ENCODE results near the gene HOXA1.

DNA sequence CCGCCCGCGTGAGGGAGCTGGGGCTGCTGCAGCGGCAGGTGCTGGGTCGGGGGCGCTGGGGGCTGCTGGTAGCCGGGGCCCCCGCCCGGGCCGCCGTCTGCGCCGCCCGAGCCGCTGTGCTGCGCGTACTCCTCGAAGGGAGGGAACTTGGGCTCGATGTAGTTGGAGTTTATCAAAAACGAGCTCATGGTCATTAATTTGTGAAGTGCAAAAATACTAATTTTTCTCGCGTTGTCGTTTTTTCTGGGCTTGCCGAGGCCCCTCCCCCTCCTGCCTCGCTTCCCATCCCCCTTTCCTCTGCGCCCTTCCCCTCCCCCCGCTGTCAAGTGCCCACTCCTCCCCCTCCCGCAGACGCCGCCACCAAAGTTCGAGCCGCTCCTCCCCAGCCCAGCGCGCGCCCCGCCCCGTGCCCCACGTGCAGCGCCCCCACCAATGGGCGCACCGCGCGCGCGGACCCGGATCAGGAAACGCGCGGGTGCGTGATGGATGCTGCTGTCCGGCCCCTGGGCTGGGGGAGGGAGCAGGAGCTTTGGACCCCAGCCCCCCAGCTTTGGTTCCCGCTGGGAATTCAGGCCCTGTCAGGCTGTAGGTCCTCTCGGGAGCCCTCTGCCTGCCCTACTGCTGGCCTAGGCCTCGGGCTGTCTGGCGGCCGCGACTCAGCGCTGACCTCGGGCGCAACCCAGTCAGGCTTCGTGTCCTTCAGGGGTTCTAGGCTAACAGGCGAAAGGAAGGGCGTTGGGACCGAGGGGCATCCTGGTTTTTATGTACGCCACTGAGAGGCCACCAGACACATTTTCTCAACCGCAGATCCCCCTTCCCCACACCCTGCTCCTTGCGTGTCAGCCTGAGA is 35.0 kb upstream of the HOXA1 start, which contains the start of gene HOXA4:
- no peak for TF ChIP-seq POLR2AphosphoS5 (IDR thresholded peaks at IDR 0.05; ENCODE audit: low read depth, low read length)
- TF ChIP-seq, protein P1, sequence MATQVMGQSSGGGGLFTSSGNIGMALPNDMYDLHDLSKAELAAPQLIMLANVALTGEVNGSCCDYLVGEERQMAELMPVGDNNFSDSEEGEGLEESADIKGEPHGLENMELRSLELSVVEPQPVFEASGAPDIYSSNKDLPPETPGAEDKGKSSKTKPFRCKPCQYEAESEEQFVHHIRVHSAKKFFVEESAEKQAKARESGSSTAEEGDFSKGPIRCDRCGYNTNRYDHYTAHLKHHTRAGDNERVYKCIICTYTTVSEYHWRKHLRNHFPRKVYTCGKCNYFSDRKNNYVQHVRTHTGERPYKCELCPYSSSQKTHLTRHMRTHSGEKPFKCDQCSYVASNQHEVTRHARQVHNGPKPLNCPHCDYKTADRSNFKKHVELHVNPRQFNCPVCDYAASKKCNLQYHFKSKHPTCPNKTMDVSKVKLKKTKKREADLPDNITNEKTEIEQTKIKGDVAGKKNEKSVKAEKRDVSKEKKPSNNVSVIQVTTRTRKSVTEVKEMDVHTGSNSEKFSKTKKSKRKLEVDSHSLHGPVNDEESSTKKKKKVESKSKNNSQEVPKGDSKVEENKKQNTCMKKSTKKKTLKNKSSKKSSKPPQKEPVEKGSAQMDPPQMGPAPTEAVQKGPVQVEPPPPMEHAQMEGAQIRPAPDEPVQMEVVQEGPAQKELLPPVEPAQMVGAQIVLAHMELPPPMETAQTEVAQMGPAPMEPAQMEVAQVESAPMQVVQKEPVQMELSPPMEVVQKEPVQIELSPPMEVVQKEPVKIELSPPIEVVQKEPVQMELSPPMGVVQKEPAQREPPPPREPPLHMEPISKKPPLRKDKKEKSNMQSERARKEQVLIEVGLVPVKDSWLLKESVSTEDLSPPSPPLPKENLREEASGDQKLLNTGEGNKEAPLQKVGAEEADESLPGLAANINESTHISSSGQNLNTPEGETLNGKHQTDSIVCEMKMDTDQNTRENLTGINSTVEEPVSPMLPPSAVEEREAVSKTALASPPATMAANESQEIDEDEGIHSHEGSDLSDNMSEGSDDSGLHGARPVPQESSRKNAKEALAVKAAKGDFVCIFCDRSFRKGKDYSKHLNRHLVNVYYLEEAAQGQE (IDR thresholded peaks at IDR 0.05; ENCODE audit: insufficient read depth in 1 of 2, low read depth in 2 of 2, low read length in 2 of 2), result no peak
- TF ChIP-seq SIN3A (IDR thresholded peaks at IDR 0.05; ENCODE audit: borderline replicate concordance, insufficient read depth, low read length), result no peak
- TF ChIP-seq TAF1 (IDR thresholded peaks at IDR 0.05; ENCODE audit: borderline replicate concordance, insufficient read depth, low read length), result no peak
- TF ChIP-seq FOXP2 (optimal IDR thresholded peaks at IDR 0.05; ENCODE audit: borderline replicate concordance, extremely low read depth, extremely low read length, insufficient read depth), result no peak
